ENCODE data around the gene ARIH1.
"Not testable (repeated sequence)": the region's sequence is repeated elsewhere in the genome, so short reads cannot be mapped to it uniquely, and the experiment has no call there.

DNA sequence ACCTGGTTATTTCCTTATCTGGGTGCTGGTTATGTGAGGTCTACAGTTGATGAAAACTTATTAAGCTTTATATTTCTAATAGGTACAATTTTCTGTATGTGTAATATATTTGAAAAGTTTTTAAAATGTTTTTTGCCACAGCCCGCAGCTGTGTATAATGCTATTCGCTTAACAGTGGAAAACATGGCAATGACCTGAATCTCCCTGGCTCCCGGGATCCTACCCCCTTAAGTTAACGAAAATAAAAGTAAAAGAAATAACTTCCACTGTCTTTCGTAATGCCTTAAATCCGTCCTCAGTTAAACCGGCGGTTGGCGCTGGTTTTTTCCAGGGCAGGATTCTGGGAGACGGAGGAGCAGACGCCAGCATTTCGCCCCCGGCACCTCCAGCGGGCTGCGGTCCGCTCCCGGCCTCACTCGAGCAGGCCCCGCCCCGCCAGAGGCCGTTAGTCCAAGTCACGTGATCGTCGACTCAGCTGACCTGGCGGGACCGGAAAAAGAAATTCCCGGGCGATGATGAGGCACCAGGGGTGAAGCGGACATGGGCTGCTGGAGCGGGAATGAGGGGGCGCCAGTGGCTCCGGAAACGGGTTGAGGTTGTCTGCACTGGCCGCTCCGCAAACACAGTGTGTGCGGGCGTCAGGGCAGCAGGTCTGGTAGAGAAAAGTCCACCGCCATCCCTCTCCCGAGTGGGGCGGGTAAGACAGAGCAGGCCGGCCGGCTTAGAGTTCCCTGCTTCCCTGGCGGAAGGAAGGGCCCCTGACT lies 162.6 kb downstream of the ARIH1 start:
- TF ChIP-seq SP1 (IDR thresholded peaks at IDR 0.05); BHLHE40 (IDR thresholded peaks at IDR 0.05; ENCODE audit: borderline replicate concordance); SUZ12 (IDR thresholded peaks at IDR 0.05); TARDBP (IDR thresholded peaks at IDR 0.05); ZNF384 (IDR thresholded peaks at IDR 0.05); FOXA1 (IDR thresholded peaks at IDR 0.05); NFRKB (IDR thresholded peaks at IDR 0.05); ARNT (IDR thresholded peaks at IDR 0.05); CTBP1 (IDR thresholded peaks at IDR 0.05; ENCODE audit: borderline replicate concordance): not testable (repeated sequence)
- TF ChIP-seq, protein P1, sequence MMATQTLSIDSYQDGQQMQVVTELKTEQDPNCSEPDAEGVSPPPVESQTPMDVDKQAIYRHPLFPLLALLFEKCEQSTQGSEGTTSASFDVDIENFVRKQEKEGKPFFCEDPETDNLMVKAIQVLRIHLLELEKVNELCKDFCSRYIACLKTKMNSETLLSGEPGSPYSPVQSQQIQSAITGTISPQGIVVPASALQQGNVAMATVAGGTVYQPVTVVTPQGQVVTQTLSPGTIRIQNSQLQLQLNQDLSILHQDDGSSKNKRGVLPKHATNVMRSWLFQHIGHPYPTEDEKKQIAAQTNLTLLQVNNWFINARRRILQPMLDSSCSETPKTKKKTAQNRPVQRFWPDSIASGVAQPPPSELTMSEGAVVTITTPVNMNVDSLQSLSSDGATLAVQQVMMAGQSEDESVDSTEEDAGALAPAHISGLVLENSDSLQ (IDR thresholded peaks at IDR 0.05), result not testable (repeated sequence)
